Activated naive CD4-positive, alpha-beta T cell treated with anti-CD3 and anti-CD28 coated beads for 36 hours (primary cell): ENCODE data around the gene OSM. TPM values are rescaled to one million over a fixed set of nuclear protein-coding genes. Genes with fewer than 3 reads are reported as not detected.

Experiments used
- CTCF ChIA-PET: fragments of 350-600 bp; sonication (Branson Sonifier 250); formaldehyde crosslinking; loops from one replicate; lab custom pipeline; 2021; ENCODE audit warnings: antibody characterized with exemption; lab: Charles Lee
- DNase-seq: peaks from one replicate; pipeline ENCODE4 v3.0.0-alpha.2; 2020
- H3K27ac Mint-ChIP-seq: one replicate; pipeline ENCODE4 v1.8.0; 2021; ENCODE audit warnings: mild to moderate bottlenecking, mixed read lengths
- H3K27me3 Mint-ChIP-seq: one replicate; pipeline ENCODE4 v1.8.0; 2021; ENCODE audit warnings: low read depth, mixed read lengths
- H3K36me3 Mint-ChIP-seq: one replicate; pipeline ENCODE4 v1.8.0; 2021; ENCODE audit warnings: low read depth, mixed read lengths
- H3K4me1 Mint-ChIP-seq: one replicate; pipeline ENCODE4 v1.8.0; 2021; ENCODE audit warnings: low read depth, mixed read lengths
- H3K4me3 Mint-ChIP-seq: one replicate; pipeline ENCODE4 v1.8.0; 2021; ENCODE audit warnings: mild to moderate bottlenecking, moderate library complexity, mixed read lengths
- H3K9me3 Mint-ChIP-seq: one replicate; pipeline ENCODE4 v1.8.0; 2021; ENCODE audit warnings: mixed read lengths
- intact Hi-C: fragments of 100-400 bp; cut with micrococcal nuclease; formaldehyde crosslinking; loops from one replicate; pipeline ENCODE4 v1.15.1; 2023
- total RNA-seq, 2 experiments: library from RNA; stranded (reverse); gene quantifications; one replicate each; pipeline ENCODE4 v1.2.3, GENCODE V29; 2021

The OSM gene
- total RNA-seq, 2 experiments from 2014 or later: 8.9 to 11.2 TPM

DNA sequence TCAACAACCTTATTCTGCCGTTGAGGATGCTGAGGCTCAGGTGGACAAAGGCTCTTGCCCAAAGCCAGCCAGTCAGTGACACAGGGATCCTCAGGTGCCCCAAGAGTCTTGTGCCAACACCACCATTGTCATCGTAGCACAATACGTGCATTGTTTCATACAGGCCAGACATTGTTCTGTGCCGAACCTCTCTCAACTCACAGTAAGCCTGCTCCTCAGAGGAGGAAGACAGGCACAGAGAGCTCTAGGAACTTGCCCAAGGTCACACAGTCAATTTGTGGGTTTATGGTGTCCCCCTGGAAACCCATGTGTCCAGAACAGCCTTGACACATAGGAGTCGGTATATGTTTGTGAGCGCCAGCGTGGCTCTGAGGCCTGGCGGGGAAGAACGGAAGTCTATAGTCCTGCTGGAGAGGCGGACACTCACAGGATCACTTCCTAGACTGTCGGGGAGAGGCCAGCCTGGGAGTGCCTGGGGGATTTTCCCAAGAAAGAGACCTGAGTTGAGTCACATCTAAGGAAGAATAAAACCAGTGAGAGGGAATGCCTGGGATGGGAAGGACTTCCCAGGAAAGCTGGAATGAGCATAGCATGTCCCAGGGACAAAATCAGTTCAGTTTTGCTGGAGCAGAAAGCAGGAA is 40.3 kb downstream of the OSM start:
- CTCF ChIA-PET: no interaction called here

DNA sequence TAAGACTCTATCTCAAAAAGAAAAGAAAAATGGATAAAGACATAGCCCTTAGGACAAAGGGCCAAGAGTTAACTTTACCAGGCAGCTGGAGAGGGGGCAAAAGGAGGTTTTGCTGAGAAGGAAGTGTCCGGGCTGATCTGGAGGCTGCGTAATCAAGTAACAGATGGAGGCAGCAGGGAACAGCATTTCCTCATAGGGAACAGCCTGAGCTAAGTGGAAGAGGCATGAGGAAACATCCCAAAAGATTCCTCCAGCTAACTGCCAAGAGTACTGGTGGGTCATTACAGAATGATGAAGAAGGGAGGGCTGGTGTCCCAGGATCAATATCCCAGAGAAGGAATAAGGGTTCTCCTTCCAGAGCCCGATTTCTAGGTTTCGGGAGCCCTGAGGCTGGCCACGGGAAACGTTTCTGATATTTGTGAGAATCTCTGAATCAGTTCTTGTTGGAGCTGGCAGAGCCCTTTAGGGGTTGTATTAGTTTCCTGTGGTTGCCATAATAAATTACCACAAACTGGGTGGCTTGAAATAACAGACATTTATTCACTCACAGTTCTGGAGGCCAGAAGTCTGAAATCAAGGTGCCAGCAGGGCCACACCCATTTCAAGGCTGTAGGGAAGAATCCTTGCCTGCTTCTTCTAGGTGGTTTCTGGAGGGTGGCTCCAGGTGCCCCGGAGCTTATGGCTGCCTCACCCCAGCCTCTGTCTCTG is 41.3 kb downstream of the OSM start:
- DNase-seq: no peak
- Mint-ChIP-seq H3K36me3 (no peaks in the 10 kb centered on the region), H3K27ac (no peak overlapping the region), H3K4me1 (peaks cover 49% of the 10 kb centered on the region), H3K27me3 (no peaks in the 10 kb centered on the region), H3K9me3 (no peaks in the 10 kb centered on the region), H3K4me3 (no peak overlapping the region)
- CTCF ChIA-PET: interaction anchor here (1.2 kb wide), 1 partner anchor 14 kb away, joined by 3 read pairs; no protein-coding TSS in a partner anchor
- intact Hi-C loops: no loop called here

More for the DNA sequence above, 40.3 kb downstream of the OSM start:
- H3K27ac Mint-ChIP-seq: no peak overlapping the region
- H3K36me3 Mint-ChIP-seq: no peaks in the 10 kb centered on the region
- peaks cover 40% of the 10 kb centered on the region for H3K4me1 Mint-ChIP-seq
- H3K9me3 Mint-ChIP-seq: no peaks in the 10 kb centered on the region
- no peak overlapping the region for H3K4me3 Mint-ChIP-seq
- no peaks in the 10 kb centered on the region for H3K27me3 Mint-ChIP-seq
- intact Hi-C loops: no loop called here
- no peak for DNase-seq

DNA sequence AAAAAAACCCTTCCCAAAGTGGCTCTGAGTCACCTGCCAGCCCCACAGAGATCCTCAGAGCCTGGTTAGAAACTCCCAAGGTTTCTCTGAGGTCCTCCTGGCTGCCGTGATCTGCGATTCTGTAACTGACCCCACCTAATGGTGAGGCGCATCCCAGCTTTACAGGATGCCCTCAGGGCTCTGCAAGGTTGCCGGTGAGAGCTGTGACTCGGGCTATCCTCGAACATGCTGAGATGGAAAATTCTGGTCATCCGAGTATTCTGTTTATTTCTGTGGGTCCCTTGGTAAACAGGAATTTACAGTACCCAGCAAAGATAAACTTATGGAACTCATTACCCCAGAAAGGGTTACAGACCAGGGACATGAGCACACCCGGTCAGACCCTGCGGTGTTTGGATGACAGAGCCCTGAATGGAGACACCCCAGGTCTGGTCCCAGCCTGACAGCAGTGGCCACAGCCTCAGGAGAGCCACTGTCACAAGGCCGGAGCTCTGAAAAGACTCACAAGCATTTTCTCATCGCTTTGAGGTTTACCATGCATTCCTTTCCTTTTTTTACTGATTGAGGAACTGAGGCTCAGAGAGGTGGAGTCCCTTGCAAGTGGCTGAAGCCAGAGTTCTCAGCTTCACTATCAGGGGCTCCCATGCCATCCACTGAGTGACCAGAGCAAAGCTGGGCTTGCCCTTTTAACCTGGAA is 42.3 kb downstream of the OSM start:
- Mint-ChIP-seq H3K36me3 (no peaks in the 10 kb centered on the region), H3K27me3 (no peaks in the 10 kb centered on the region), H3K9me3 (no peaks in the 10 kb centered on the region), H3K4me1 (peaks cover 58% of the 10 kb centered on the region), H3K4me3 (no peak overlapping the region), H3K27ac (no peak overlapping the region)
- CTCF ChIA-PET: interaction anchor here (1.2 kb wide), 1 partner anchor 15 kb away, joined by 3 read pairs; no protein-coding TSS in a partner anchor
- intact Hi-C loops: no loop called here
- DNase-seq: no peak

DNA sequence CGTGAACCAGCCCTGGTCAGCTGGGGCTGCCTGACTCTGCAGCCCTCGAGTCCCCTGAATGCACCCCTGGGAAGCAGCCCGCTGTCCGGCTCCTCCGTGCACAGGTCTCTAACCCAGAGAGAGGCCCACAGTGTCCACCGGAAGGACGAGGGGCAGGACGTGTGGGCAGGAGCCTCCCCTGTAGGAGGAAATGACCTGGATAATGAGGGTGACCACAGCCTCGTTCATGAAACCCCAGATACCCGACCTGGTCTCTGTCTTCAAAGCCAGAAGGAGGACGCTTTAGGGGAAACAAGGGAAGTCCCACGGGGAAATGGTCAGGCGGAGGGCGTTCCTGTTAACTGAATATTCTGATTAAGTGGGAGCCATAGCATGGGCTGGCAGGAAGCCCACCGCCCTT is 43.3 kb downstream of the OSM start:
- no peak for DNase-seq
- no peak overlapping the region for H3K27ac Mint-ChIP-seq
- no peaks in the 10 kb centered on the region for H3K36me3 Mint-ChIP-seq
- CTCF ChIA-PET: no interaction called here
- H3K4me1 Mint-ChIP-seq: peaks cover 54% of the 10 kb centered on the region
- no peaks in the 10 kb centered on the region for H3K27me3 Mint-ChIP-seq
- no peak overlapping the region for H3K4me3 Mint-ChIP-seq
- intact Hi-C loops: no loop called here
- H3K9me3 Mint-ChIP-seq: no peaks in the 10 kb centered on the region

DNA sequence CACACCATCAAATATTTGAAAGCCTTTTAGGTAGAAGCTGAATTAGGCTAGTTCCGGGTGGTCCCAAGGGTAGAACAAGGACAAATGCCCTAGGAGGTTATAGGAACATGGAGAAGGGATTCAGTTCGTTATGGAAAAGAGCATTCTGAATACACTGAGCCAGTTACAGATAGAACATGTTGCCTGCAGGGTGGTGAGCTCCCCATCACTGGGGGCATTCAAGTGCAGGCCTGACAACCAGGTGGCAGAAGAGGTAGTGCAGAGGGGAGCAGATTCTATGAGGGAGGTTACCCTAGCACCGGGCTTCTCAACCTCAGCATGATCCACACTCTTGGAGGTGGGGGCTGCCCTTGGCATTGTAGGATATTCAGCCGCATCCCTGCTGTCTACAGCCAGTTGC is 44.3 kb downstream of the OSM start:
- CTCF ChIA-PET: no interaction called here
- Mint-ChIP-seq H3K36me3 (no peaks in the 10 kb centered on the region), H3K27ac (no peak overlapping the region), H3K9me3 (no peaks in the 10 kb centered on the region), H3K4me3 (no peak overlapping the region), H3K27me3 (no peaks in the 10 kb centered on the region), H3K4me1 (peaks cover 48% of the 10 kb centered on the region)
- intact Hi-C loops: no loop called here
- no peak for DNase-seq

DNA sequence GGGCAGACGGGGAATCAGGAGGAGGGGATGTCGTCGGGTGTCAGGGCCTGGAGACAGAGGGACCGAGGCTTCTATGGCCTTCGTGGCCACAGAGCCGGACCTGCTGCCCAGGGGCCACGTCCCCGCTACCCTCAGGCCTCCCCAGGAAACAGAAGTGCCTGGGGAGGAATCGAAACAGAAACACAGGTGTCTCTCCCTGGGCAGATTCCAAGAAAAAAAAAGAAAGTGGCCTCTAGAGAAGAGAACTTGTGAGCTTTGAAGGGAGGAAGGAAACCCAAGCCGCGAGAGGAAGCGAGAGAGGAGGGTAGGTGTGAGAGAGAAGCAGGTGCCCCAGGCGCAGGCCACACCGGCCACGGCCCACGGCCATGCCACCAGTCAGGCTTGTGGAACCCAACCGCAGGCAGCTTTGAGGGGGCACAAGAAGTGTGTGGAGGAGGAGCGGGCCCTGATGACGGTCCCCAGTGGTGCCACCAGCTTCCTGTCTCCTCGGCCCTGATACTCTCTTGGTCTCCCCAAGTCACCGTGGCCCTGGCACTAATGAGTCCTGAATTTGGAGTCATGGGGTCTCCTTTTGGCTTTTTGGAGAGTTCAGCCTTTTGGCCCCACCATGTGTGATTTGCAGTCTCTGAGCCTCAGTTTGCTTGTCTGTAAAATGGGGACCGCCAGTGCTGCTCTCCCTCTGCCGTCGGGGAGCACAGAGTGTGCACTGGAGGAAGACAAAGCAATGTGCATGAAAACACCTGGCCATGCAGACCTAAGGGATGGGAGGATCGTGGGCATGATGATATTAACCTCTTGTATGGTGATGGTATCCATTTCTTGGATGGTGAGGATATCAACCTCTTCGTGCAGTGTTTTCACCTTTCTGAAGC is 45.3 kb downstream of the OSM start:
- Mint-ChIP-seq H3K27me3 (no peaks in the 10 kb centered on the region), H3K4me1 (peaks cover 48% of the 10 kb centered on the region)

DNA sequence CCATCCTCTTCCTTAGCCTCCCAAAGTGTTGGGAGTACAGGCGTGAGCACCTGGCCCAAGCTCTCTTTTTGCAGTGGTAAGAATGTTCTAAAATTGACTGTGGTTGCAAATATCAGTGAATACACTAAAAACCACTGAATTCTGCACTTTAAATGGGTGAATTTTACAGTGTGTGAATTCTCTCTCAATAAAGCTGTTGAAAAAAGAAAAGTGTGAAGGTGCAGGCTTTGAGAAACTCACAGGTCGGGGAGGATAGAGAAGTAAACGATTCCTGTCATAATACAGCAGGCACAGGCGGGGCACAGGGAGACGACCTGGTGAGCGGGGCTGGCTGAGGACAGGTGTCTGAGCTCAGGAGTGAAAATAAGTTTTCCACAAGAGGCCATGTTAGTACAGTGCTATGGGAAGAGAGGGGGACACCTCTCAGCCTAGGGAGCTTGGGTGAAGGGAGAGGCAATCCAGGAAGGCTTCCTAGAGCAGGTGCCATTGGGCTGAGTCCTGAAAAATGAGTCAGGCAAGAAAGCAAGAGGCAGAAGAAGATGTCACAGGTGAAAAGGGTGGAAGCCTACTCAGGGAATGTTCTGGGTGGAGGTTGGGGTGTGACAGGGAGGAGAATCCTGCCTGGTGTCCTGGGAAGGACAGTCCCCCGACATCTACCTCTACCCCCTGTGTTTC is 46.2 kb downstream of the OSM start:
- Mint-ChIP-seq H3K4me3 (no peak overlapping the region), H3K4me1 (peaks cover 48% of the 10 kb centered on the region), H3K27ac (peak overlapping the region; percentile 57), H3K9me3 (no peaks in the 10 kb centered on the region), H3K27me3 (no peaks in the 10 kb centered on the region), H3K36me3 (no peaks in the 10 kb centered on the region)
- intact Hi-C loops: loop anchor here (1.0 kb wide), 1 partner anchor 25 kb away; no protein-coding TSS in a partner anchor
- CTCF ChIA-PET: interaction anchor here (0.6 to 1.5 kb wide), 4 partner anchors 11 to 42 kb away, joined by 3 to 4 read pairs (median 3); no protein-coding TSS in a partner anchor
- DNase-seq: no peak

More for the DNA sequence above, 45.3 kb downstream of the OSM start:
- intact Hi-C loops: loop anchor here (1.0 kb wide), 1 partner anchor 24 kb away; no protein-coding TSS in a partner anchor
- Mint-ChIP-seq H3K36me3 (no peaks in the 10 kb centered on the region), H3K4me3 (peak overlapping the region; percentile 9), H3K9me3 (no peaks in the 10 kb centered on the region), H3K27ac (peak overlapping the region; percentile 57)
- CTCF ChIA-PET: interaction anchor here (0.8 to 1.5 kb wide), 4 partner anchors 12 to 43 kb away, joined by 3 read pairs; partner anchors contain the start of gene LIF
- peak; percentile 70 for DNase-seq

DNA sequence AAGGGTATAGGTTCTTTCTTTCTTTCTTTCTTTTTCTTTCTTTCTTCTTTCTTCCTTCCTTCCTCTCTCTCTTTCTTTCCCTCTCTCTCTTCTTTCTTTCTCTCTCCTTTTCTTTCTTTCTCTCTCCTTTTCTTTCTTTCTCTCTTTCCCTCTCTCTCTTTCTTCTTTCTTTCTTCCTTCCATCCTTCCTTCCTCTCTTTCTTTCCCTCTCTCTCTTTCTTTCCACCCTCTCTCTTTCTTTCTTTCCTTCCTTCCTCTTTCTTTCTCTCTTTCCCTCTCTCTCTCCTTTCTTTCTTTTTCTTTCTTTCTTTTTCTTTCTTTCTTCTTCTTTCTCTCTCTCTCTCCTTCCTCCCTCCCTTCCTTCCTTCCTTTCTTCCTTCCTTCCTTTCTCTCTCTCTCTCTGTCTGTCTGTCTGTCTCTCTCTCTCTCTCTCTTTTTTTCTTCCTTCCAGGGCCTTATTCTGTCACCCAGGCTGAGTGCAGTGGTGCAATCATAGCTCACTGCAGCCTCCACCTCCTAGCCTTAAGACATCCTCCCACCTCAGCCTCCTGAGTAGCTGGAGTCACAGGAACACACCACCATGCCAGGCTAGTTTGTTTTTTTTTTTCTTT is 46.9 kb downstream of the OSM start:
- Mint-ChIP-seq H3K36me3 (no peaks in the 10 kb centered on the region), H3K27me3 (no peaks in the 10 kb centered on the region), H3K27ac (no peak overlapping the region), H3K4me1 (peaks cover 49% of the 10 kb centered on the region), H3K4me3 (no peak overlapping the region), H3K9me3 (no peaks in the 10 kb centered on the region)
- no peak for DNase-seq
- intact Hi-C loops: no loop called here
- CTCF ChIA-PET: interaction anchor here (1.2 kb wide), 1 partner anchor 26 kb away, joined by 3 read pairs; no protein-coding TSS in a partner anchor

DNA sequence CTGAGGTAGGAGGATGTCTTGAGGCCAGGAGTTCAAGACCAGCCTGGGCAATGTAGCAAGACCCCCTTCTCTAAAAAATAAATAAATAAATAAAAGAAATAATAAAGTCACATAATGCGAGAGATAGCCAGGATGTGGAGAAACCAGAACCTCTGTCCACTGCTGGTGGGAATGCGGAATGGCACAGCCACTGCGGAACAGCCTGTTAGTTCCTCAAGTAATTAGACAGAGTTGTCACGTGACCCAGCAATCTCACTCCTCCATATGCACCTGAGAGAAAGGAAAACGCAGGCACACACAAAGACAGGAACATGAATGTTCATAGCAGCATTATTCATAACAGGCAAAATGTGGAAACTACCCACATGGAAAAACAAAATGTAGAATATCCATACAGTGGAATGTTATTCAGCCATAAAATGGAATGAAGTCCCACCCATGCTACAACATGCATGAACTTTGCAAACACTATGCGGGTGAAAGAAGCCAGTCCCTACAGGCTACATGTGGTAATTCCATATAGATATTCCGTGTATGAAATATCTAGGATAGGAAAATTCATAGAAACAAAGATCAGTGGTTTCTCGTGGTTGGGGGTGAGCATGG is 47.5 kb downstream of the OSM start:
- Mint-ChIP-seq H3K4me1 (peaks cover 49% of the 10 kb centered on the region), H3K36me3 (no peaks in the 10 kb centered on the region)
- intact Hi-C loops: no loop called here

DNA sequence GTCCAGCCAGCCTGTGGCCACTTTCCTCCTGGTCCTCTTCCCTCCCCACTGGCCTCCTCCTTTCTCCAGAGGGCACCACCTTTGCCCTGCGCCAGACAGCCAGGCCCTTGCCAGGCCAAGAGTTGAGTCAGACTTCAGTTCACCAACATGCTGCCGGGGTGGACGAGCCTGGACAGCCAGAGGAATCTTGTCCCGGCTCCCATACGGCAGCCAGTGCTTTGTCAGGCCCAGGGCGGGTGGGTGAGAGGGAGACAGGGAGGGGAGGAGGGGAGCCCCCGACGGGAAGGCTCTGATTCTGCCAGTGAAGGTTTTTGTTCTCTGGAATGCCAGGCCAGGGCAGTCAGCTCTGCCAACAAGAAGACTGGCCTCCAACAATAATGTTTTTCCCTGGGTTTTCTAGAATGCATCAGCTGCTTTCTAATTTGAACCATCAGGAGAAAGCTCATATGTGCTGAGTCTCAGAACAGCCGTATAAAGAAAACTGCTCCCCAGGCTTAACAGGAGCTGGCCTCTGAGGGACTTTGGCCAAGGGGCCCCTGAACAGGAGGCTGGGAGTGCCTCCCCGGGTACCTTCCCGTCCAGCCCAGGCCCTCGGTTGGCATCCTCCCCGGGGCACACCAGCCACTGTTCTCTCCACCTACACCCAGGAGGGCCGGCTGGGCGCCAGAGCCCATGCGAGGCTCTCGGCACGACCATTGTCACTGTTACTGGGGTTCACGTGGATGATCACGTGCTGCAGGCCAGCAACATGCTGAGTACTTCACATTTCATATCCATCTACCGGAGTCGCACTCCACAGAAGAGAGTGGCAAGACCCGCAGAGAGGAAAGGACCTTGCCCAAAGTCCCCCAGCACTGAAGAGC is 48.7 kb downstream of the OSM start:
- Mint-ChIP-seq H3K36me3 (no peaks in the 10 kb centered on the region), H3K4me3 (no peak overlapping the region), H3K4me1 (peaks cover 45% of the 10 kb centered on the region), H3K27ac (no peak overlapping the region), H3K27me3 (no peaks in the 10 kb centered on the region), H3K9me3 (no peaks in the 10 kb centered on the region)
- intact Hi-C loops: no loop called here
- no peak for DNase-seq
- CTCF ChIA-PET: interaction anchor here (1.0 kb wide), 1 partner anchor 40 kb away, joined by 3 read pairs; no protein-coding TSS in a partner anchor

More for the DNA sequence above, 47.5 kb downstream of the OSM start:
- Mint-ChIP-seq H3K27me3 (no peaks in the 10 kb centered on the region), H3K27ac (no peak overlapping the region), H3K9me3 (no peaks in the 10 kb centered on the region), H3K4me3 (no peak overlapping the region)
- no peak for DNase-seq
- CTCF ChIA-PET: no interaction called here
